ENCODE measurements around the gene MYO5B. TPM values are rescaled to one million over a fixed set of nuclear protein-coding genes. Genes with fewer than 3 reads are reported as not detected.
A peak's percentile ranks its signal among the peaks of the same experiment; 100 is the strongest.

MYO5B gene
- total RNA-seq, 4 donors from 2014 or later = 32.0 to 63.3 (median 46.8) TPM

DNA sequence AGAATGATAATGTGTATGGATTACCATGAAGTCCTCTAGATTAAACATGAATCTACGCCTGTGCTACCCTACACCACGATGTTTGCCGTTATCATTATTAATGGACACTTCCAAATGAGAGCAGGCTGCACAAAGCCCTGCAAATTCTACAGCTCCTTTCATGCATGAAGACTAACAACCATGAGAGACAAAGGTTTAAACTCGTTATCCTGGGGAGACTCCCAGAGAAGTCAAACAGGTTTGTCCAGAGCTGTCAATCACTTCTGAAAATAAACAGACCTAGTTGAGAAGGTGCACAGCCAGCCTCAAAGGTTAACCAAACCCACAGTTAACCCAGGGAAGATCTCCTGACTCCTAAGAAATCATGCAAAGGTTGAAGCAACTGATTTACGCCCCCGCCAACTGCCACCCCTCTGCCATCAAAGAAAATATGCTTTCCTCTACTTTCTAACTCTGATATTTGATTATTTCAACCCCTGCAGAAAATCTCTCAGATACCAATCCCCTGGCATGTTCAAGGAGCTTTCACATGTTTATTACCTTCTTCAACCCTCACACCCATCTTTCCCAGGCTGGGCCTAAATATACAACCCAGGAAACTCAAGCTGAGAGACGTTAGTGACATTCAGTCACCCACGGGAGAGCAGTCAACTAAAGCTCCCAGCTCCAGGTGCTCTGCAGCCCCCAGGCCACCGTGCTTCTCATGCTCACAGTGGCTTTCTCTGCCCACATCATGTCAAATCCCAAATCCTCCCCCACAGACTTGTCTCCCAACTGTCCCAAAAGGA, 35.9 kb downstream of the MYO5B start:
- TF ChIP-seq POLR2A (IDR thresholded peaks at IDR 0.05) = no peak
- no peaks in the 10 kb centered on the region for H3K9me3 ChIP-seq
- H3K4me1 ChIP-seq = peaks cover 25 to 70% (median 40%) of the 10 kb centered on the region in 3 donors
- no peaks in the 10 kb centered on the region for H3K36me3 ChIP-seq
- whole genome bisulfite sequencing, 2 donors = 26 to 51% methylated on average over 8 to 9 of the region's 9 CpGs
- no peak overlapping the region for H3K4me3 ChIP-seq
- no peak for DNase-seq
- intact Hi-C loops (cut with DNase I) = no loop called here
- peaks cover 0 to 21% (median 0%) of the 10 kb centered on the region in 4 donors for H3K27me3 ChIP-seq
- H3K27ac ChIP-seq = peak overlapping the region; percentile 12 to 75 (median 46)

DNA sequence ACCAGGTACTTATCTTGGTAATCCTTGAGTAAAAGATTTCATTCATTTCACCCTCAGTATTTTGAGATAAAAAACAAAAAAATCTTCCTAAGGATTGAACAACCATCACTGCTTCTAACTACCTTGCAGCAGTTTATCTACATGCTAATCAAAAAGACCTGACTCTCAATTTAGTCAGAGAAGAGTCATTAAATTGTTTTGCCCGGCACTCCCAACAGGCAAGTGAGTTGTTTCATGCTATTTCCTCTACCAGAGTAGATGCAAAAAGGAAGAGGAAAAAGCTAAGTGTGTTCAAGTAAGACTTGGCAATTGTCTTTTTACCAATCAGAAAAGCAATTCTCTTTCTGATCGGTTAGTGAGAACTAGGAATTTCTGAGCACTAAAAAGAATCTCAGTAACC, 39.5 kb downstream of the MYO5B start:
- no peaks in the 10 kb centered on the region for H3K36me3 ChIP-seq
- intact Hi-C loops (cut with DNase I) = no loop called here
- no peak for DNase-seq
- peaks cover 0 to 8% (median 0%) of the 10 kb centered on the region in 4 donors for H3K27me3 ChIP-seq
- no peak overlapping the region for H3K4me3 ChIP-seq
- WGBS, 2 donors = 65 to 69% methylated on average over 2 of the region's 2 CpGs
- H3K4me1 ChIP-seq = peaks cover 14 to 60% (median 18%) of the 10 kb centered on the region in 3 donors
- no peaks in the 10 kb centered on the region for H3K9me3 ChIP-seq
- TF ChIP-seq, protein P1, sequence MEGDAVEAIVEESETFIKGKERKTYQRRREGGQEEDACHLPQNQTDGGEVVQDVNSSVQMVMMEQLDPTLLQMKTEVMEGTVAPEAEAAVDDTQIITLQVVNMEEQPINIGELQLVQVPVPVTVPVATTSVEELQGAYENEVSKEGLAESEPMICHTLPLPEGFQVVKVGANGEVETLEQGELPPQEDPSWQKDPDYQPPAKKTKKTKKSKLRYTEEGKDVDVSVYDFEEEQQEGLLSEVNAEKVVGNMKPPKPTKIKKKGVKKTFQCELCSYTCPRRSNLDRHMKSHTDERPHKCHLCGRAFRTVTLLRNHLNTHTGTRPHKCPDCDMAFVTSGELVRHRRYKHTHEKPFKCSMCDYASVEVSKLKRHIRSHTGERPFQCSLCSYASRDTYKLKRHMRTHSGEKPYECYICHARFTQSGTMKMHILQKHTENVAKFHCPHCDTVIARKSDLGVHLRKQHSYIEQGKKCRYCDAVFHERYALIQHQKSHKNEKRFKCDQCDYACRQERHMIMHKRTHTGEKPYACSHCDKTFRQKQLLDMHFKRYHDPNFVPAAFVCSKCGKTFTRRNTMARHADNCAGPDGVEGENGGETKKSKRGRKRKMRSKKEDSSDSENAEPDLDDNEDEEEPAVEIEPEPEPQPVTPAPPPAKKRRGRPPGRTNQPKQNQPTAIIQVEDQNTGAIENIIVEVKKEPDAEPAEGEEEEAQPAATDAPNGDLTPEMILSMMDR (IDR thresholded peaks at IDR 0.05) = no peak
- TF ChIP-seq POLR2A (IDR thresholded peaks at IDR 0.05) = no peak
- peak overlapping the region in 2 of 4 donors; percentile 33 to 56 for H3K27ac ChIP-seq

DNA sequence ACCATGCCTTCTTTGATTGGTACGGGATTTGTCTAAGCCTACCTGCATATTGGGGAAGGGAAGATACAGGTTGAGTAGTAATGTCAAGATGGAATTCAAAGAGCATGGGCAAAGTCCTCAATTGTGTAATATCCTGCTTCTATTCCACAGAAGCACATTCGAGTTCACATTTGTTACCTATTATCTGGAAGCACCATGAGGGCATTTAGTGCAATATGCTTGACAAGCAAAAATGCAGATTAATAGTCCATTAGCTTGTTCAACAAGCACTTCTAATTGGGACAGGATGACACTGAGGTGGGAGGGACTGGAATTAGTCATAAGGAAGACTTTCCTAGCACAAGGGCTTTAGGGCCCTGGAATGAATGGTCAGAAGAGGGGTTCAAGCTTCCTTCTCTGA, 40.5 kb downstream of the MYO5B start:
- DNase-seq = no peak
- H3K9me3 ChIP-seq = no peaks in the 10 kb centered on the region
- 61 to 77% methylated on average over 2 of the region's 2 CpGs for WGBS, 2 donors
- H3K36me3 ChIP-seq = no peaks in the 10 kb centered on the region
- TF ChIP-seq POLR2A (IDR thresholded peaks at IDR 0.05) = no peak
- TF ChIP-seq, protein P1 (IDR thresholded peaks at IDR 0.05) = no peak
- no peak overlapping the region for H3K4me3 ChIP-seq
- H3K4me1 ChIP-seq = peaks cover 10 to 50% (median 10%) of the 10 kb centered on the region in 3 donors
- no peaks in the 10 kb centered on the region for H3K27me3 ChIP-seq
- H3K27ac ChIP-seq = peak overlapping the region in 3 of 4 donors; percentile 29 to 56 (median 33)
- intact Hi-C loops (cut with DNase I) = no loop called here

DNA sequence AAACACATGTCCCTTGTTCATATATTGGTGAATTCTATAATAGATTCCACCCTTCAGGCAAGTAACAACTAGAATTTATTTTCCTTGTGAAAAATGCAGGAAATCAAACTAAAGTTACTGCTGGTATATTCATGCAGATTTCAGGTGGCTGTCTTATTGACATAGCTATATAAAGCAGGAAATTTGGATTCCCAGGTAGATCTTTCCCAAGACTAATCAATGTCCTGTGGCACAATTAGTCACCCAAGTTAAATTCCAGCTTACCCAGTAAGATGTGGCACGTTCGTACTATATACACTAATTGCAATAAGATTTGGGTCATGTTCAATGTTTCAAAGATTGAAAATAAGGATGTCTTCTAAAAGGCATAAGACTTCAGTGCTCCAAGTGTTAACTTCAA, 42.0 kb downstream of the MYO5B start:
- Histone ChIP-seq H3K27ac (no peak overlapping the region), H3K9me3 (no peaks in the 10 kb centered on the region), H3K4me1 (peaks cover 0 to 35% (median 6%) of the 10 kb centered on the region in 3 donors), H3K4me3 (no peak overlapping the region), H3K36me3 (no peaks in the 10 kb centered on the region), H3K27me3 (no peaks in the 10 kb centered on the region)
- TF ChIP-seq POLR2A (IDR thresholded peaks at IDR 0.05) = no peak
- TF ChIP-seq, protein P1 (IDR thresholded peaks at IDR 0.05) = no peak
- intact Hi-C loops (cut with DNase I) = no loop called here
- 44 to 62% methylated on average over 2 of the region's 2 CpGs for WGBS, 2 donors
- no peak for DNase-seq

DNA sequence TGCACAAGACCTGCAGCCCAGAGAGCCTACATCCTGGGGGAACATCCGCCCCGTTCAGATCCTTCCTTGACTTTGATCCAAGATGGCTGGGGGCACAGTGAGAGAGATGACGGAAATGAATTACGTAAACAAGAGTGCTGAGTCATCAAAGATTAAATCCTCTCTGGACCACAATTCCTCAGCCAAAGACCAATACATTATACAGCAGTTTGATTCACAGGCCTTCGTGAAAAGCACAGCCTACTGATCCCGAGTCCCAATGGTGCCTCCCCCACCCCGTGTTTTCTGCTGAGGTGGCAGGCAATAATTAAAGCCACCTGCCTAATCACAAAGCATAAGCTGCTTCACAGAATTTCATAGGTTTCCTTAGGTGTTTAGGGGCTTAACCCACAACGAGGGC, 43.0 kb downstream of the MYO5B start:
- no peak for DNase-seq
- Histone ChIP-seq H3K36me3 (no peaks in the 10 kb centered on the region), H3K27ac (peak overlapping the region in 1 of 4 donors; percentile 8), H3K4me3 (no peak overlapping the region), H3K27me3 (no peaks in the 10 kb centered on the region), H3K9me3 (no peaks in the 10 kb centered on the region), H3K4me1 (peaks cover 0 to 34% (median 6%) of the 10 kb centered on the region in 3 donors)
- TF ChIP-seq POLR2A (IDR thresholded peaks at IDR 0.05) = no peak
- TF ChIP-seq, protein P1 (IDR thresholded peaks at IDR 0.05) = no peak
- WGBS, 2 donors = 19 to 27% methylated on average over 4 to 8 of the region's 8 CpGs
- intact Hi-C loops (cut with DNase I) = no loop called here

Measured in esophagus squamous epithelium (tissue), 5 donors.